ENCODE measurements around the gene CLIC4.
"Not testable (repeated sequence)": the region's sequence is repeated elsewhere in the genome, so short reads cannot be mapped to it uniquely, and the experiment has no call there.

The CLIC4 gene

GRCh38 chr1:24745711-24746413, 615 bp downstream of the CLIC4 start:
- DNase-seq (ENCODE audit: low read depth): no peak

- DNase-seq (ENCODE audit: low read depth): no peak
These were observed 3.2 kb downstream of the CLIC4 start for GRCh38 chr1:24748191-24749121.

GRCh38 chr1:24749252-24749651, 4.0 kb downstream of the CLIC4 start:
- DNase-seq (ENCODE audit: low read depth): no peak

- DNase-seq (ENCODE audit: low read depth): no peak
These were observed 4.6 kb downstream of the CLIC4 start for GRCh38 chr1:24749886-24750285.

- no peak for DNase-seq (ENCODE audit: low read depth)
These were observed 6.6 kb downstream of the CLIC4 start for GRCh38 chr1:24751833-24752232.

- DNase-seq (ENCODE audit: low read depth): no peak
These were observed 7.1 kb downstream of the CLIC4 start for GRCh38 chr1:24752305-24752704.

GRCh38 chr1:24754229-24754628, 9.0 kb downstream of the CLIC4 start:
- no peak for DNase-seq (ENCODE audit: low read depth)

GRCh38 chr1:24755323-24755722, 10.1 kb downstream of the CLIC4 start:
- not testable (repeated sequence) for DNase-seq (ENCODE audit: low read depth)

- DNase-seq (ENCODE audit: low read depth): no peak
These were observed 11.1 kb downstream of the CLIC4 start for GRCh38 chr1:24756395-24756794.

GRCh38 chr1:24759492-24759891, 14.2 kb downstream of the CLIC4 start:
- no peak for DNase-seq (ENCODE audit: low read depth)

- DNase-seq (ENCODE audit: low read depth): no peak
These were observed 16.3 kb downstream of the CLIC4 start for GRCh38 chr1:24761582-24761981.

- no peak for DNase-seq (ENCODE audit: low read depth)
These were observed 17.0 kb downstream of the CLIC4 start for GRCh38 chr1:24762133-24762676.

GRCh38 chr1:24763671-24764070, 18.4 kb downstream of the CLIC4 start:
- no peak for DNase-seq (ENCODE audit: low read depth)

- no peak for DNase-seq (ENCODE audit: low read depth)
These were observed 19.2 kb downstream of the CLIC4 start for GRCh38 chr1:24764439-24764838.

- no peak for DNase-seq (ENCODE audit: low read depth)
These were observed 19.6 kb downstream of the CLIC4 start for GRCh38 chr1:24764848-24765247.

- no peak for DNase-seq (ENCODE audit: low read depth)
These were observed 20.2 kb downstream of the CLIC4 start for GRCh38 chr1:24765308-24765988.

- no peak for DNase-seq (ENCODE audit: low read depth)
These were observed 22.1 kb downstream of the CLIC4 start for GRCh38 chr1:24767351-24767750.

GRCh38 chr1:24768873-24769605, 23.8 kb downstream of the CLIC4 start:
- no peak for DNase-seq (ENCODE audit: low read depth)

GRCh38 chr1:24769656-24770651, 24.7 kb downstream of the CLIC4 start:
- no peak for DNase-seq (ENCODE audit: low read depth)

GRCh38 chr1:24770881-24771280, 25.6 kb downstream of the CLIC4 start:
- DNase-seq (ENCODE audit: low read depth): no peak

Data from stimulated activated CD8-positive, alpha-beta memory T cell treated with anti-CD3 and anti-CD28 coated beads, Interleukin-4, amount 100 ng/mL, for 24 hours (primary cell).